NOMO-1 treated with DMSO at 0.1 percent for 48 hours (cell line): ENCODE measurements around the gene CTAG1B.
"Not testable (repeated sequence)": the region's sequence is repeated elsewhere in the genome, so short reads cannot be mapped to it uniquely, and the experiment has no call there.

Source experiments
- DNase-seq: peaks from one replicate; lab custom pipeline; 2025; ENCODE audit not compliant: unreplicated experiment; lab: John Stamatoyannopoulos, UW

Gene CTAG1B

DNA sequence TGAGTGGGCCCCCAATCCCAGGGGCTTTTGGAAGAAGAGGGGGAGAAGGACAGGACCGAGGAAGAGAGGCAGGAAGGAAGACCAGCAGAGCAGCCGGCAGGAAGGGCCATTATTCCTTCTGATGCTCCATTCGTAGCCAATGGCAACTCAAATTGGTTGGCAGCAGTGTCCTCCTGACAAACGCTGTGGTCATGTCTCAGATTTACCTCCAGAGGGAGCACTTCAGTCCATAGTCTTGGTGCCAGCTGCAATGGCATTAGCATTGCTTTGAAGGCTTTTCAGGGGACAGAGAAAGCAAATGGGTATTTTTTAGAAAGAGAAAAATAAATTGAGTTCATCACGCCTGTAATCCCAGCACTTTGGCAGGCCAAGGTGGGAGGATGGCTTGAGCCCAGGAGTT lies 9.9 kb upstream of the CTAG1B start:
- not testable (repeated sequence) for DNase-seq

DNA sequence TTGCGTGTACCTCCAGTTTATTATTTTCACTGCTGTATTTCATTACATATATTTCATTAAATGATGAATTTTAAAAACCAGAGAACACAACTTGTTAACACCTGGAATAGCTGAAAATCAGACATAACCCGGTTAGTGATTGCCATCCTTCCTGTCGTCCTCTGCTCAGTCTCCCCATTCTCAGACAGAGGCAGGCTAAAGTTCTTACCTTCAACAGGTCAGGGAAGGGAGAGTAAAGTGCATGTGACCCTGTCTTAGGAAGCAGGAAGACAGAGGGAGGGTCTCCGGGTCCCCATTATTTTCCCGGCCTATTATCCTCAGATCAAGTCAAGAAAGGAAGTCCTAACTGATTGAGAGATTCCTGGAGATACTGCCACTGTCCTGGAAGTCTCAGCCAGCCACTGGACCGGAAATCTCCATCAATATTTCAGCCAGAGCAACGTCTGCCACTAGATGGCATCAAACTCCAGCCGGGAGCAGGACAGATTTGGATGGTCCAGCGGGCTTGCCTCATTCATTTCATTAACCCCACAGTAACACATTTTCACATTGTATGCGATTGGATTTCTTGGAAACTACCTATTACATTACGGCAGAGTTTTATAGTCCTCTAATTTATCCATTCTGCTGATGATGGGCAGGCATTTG lies 1.8 kb upstream of the CTAG1B start:
- not testable (repeated sequence) for DNase-seq

DNA sequence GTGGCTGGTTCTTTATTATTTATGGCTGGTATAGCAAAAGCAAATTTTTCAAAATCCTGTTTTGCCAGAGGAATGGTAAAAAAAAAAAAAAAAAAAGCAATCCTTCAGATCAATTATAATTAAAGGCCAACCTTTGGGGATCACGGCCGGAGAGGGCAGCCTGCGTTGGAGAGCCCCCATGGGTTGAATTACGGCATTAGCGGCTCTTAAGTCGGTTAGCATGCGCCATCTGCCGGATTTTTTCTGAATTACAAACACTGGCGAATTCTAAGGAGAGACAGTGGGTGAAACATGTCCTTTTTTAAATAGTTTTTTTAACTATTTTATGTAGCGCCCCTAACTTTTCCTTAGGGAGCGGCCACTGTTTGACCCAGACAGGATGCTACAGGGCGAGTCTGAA lies 5.5 kb downstream of the CTAG1B start:
- not testable (repeated sequence) for DNase-seq

DNA sequence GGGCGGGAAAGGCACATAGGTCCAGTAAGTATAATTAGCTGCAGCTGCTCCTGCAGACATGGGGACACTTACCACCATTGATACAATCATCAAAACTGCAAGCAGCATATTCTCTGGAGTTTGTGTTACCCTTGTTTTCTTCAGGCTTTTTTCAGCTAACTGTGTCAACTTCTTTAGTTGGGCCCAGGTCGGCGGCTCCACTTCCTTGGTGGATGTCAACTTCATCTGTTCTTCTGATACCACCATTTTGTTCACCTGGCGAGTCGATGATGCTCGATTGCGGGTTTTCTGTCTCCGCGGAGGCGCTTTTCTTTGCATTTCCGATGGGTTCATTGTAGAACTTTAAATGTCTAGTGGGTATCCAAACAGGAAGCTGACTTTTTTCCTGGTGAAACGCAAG lies 7.9 kb downstream of the CTAG1B start:
- DNase-seq: not testable (repeated sequence)

DNA sequence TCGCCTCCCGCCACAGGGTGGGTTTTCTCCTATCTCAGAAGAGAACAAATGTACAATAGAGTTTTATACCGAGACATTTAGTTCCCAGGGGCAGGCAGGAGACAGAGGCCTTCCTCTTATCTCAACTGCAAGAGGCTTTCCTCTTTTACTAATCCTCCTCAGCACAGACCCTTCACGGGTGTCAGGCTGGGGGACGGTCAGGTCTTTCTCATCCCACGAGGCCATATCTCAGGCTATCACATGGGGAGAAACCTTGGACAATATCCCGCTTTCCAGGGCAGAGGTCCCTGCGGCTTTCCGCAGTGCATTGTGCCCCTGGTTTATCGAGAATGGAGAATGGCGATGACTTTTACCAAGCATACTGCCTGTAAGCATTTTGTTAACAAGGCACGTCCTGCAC lies 10.3 kb downstream of the CTAG1B start:
- DNase-seq: not testable (repeated sequence)

DNA sequence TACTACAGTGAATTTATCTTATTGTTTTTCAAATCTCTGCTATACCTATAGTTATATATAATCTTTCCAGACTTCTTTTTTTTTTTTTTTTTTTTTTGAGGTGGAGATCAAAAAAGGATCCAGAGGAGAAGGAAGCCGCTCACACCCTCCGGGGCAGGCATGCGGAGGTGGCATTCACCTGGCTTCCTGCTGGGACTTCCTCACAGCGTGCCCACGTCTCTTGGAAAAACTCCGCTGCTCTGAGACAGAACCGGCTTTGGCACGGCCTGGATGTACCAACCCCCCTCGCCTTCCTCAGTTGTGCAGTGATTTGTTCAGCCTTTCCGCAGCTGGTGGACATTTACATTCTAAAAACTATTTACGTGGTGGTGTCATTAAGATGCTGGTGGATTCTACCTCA lies 11.1 kb downstream of the CTAG1B start:
- not testable (repeated sequence) for DNase-seq

DNA sequence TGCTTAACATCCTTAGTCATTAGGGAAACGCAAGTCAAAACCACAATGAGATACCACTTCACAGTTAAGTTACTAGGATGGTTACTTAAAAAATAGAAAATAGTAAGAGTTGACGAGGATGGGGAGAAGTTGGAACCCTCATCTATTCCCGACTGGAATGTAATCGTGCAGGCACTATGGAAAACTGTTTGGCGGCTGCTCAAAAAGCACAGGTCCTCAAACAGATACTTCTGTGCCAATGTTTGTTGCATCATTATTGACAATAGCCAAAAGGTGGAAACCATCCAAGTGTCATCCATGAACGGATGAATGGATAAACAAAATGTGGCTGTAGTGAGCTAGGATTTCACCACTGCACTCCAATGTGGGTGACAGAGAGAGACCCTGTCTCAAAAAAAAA lies 11.7 kb downstream of the CTAG1B start:
- DNase-seq: no peak

DNA sequence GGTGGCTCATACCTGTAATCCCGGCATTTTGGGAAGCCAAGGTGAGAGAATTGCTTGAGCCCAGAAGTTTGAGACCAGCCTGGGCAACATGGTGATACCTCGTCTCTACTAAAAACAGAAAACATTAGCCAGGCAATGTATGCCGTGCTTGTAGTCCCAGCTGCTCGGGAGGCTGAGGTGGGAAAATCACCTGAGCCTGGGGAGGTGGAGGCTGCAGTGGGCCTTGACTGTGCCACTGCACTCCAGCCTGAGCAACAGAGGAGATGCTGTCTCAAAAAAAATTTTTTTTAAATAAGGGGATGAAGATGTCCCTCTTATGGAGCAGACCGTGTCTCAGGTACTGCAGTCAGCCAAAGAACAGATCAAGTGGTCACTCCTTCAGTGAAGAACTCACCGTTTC lies 13.5 kb downstream of the CTAG1B start:
- DNase-seq: no peak

DNA sequence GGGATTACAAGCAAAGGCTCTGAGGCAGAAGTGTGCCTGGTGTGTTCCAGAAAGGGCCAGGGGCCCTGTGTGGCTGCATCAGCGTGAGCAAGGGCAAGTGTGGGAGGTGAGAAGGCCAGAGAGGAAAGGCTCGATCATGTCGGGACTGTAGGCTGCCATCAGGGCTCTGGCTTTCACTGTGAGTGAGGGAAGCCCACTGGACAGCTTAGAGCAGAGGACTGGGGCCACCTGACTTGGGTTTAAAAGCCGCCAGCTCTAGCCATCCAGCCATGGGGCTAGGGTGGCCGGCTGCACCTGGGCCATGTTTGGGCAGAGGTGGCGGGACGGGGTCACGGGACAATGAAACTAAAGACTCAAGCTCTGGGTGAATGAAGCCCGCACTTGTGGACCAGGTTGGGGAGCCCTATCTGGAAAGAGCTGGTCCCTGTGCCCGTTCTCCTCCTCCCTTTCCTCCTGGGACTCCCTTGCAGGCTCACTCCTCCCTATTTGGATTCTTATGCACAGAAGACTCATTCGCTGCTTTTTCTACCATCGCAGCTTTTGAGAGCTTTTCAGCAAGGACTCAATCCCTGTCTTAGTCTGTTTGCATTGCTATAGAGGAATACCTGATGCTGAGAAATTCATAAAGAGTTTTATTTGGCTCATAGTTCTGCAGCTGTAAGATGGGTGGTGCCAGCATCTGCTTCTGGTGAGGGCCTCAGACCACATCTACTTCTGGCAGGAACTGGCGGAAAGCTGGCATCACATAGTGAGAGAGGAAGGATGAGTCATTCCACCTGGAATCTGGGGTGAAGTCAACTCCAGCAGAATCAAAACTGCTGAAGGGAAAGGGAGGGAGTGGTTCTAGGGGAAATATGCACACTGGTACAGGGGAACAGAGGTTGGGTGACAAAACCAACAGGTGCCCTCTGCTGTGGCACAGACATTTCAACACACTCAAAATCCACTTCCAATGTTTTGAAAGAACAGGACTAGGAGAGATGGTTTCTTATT lies 15.3 kb downstream of the CTAG1B start:
- no peak for DNase-seq

DNA sequence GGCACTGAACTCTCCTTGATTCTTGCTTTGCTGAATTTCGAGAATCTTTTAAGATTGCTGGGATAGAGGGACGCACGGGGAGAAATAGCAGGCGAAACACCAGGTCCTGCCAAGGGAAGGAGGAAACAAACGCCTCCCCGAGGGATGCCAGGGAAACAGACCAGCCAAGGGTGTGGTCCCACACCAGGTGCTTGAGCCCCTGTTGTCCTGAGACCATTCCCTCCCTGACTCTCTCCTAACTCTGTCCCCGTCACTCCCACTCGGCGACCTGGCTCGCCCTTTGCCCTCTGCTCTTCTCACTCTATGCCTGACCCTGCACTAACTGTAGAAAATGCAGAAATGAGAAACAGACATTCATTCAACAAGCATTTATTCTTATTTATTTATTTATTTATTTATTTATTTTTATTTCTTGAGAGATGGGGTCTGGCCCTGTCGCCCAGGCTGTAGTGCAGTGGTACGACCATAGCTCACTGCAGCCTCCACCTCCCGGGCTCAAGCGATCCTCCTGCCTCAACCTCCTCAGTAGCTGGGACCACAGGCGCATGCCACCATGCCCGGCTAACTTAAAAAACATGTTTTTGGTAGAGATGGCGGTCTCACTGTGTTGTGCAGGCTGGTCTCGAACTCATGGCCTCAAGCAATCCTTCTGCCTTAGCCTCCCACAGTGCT lies 16.2 kb downstream of the CTAG1B start:
- no peak for DNase-seq

DNA sequence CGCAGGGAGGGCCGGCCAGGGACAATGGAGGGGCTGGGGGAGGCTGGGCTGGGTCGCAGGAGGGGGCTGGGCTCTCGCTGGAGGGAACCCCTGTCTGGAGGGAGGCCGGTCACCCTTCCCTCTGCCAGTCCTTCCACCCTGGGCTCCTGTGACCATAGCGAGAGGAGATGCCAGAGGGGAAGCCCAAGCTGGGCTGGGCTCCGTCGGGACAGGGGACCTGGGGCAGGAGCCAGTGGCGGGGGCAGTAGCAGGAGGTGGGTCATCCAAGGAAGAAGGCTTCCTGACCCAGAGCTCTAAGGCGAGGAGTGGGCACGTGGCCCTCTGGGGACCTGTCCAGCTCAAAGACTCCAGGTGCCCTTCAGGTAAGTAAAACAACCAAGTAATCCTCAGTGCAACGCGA lies 16.9 kb downstream of the CTAG1B start:
- DNase-seq: no peak

DNA sequence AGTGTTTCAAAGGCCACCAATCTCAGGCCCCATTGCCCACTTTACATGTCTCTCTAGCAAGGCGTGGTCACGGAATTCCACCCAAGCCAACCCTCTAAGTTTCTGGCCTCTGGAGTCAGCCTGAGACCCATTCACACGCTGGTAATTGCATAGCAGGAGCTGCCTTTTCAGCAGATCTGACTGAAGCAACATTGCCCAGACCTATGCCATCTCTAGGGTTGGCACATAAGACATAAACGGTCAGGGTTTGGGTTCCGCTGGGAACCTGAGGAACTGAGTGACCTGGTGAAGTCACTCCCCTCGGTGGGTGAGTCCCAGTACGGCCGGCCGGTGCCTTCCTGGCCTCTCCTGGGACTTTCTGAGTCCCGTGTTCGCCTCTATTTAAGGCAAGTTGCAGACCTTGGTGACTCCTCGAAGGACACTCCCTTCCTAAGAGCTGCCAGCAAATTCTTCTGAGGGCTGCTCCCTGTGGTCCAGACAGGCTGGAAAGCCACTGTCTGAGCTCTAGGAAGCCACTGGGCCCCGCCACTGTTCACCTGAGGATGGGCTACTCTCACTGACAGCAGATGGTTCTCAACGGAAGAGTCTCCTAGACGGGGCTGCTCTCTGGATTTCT lies 18.2 kb downstream of the CTAG1B start:
- DNase-seq: no peak

DNA sequence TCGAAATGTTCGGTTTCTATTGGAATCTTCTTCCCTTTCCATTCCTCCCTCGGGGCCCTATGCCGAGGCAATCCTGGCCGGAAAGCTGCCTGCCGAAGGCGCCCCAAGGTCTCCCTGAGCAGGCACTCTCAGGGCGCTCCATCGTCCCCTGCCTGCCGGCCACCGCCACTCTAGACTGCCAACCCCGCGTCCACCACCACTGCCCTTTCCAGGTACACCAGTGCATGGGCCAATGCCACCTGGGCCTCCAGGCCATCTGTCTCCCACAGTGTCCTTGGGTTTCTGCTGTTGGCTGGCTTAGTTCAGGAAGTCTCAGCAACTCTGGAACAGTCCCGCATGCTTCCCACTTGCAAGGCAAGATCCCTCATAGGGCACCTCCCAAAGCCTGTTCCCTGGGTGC lies 19.6 kb downstream of the CTAG1B start:
- no peak for DNase-seq

DNA sequence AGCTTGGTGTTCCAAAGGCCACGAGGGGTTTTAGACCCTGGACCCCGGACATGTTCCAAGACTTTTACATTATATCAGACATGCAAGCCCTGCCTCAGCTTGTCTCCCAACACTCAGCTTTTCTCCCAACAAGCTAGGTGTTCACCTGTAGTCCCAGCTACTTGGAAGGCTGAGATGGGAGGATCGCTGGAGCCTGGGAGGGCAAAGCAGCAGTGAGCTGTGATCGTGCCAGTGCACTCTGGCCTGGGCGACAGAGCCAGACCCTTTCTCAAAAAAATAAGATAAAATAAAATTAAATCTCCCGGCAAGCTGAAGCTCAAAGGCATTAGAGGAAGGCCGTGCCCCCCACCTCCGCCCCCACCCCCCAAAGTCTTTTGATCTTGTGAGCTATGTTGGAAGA lies 20.4 kb downstream of the CTAG1B start:
- DNase-seq: no peak

DNA sequence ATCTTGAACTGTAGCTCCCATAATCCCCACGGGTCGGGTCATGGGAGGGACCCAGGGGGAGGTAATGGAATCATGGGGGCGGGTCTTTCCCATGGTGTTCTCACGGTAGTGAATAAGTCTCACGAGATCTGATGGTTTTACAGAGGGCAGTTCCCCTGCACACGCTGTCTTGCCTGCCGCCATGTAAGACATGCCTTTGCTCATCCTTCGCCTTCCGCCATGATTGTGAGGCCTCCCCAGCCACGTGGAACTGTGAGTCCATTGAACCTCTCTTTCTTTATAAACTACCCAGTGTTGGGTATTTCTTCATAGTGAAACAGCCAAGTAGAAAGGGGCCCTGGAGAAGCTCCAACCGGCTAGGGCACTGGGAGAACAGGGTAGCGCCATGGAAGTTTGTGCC lies 21.9 kb downstream of the CTAG1B start:
- DNase-seq: no peak

DNA sequence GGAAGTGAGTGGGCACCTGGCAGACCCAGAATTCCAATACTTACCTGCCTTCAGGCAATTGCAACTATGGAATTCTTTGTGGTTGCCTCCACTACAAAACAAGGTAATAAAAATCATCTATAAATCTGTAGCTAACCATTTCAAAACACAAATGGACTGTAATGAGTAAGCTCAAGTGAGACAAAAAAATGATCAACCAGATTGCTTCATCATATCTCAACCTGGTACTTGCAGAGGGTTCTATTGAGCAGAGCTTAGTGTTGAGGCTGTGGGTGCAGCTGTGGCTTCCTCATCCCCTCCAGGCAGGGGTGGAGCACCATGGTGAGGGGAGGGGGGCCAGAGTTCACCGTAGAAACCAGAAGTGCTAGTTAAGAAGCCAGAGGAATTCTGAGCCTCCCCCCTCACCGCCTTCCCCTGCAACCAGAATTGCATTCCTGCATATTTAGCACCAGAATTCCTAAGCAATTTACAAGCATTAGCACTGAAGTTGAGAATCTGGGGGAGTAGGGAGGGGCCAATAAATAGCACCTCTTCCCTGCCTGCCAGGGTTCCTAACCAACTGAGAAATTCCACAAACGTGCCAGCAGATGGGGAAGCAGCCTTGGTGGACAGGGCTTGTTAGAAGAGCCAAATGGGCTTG lies 22.7 kb downstream of the CTAG1B start:
- DNase-seq: peak; percentile 15

DNA sequence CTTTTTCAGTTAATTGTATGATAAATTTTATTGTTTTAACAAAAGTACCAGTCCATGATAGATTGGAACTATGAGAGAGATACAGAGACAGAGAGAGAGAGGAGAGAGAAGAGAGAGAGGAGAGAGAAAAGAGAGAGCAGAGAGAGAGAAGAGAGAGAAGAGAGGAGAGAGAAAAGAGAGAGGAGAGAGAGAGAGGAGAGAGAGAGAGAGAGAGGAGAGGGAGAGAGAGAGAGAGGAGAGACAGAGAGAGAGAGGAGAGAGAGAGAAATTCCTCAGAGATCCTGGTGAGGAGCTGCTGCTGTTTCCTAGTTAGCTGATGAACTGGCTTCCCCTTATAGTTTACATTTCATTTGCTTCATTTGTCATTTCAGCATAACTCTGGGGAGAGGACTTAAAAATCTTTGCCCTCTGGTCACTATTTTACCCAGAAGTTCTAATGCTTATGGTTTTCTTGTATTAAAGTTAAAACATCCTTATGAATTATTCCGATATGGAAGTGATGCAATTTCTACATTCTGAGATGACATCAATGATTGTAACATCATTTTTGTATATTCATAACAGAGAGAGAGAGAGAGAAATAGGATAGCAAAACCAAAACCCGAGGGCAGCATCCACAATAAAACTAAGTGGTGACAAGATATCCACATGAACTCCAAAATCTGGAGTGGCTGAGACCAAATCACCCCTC lies 23.4 kb downstream of the CTAG1B start:
- DNase-seq: no peak

DNA sequence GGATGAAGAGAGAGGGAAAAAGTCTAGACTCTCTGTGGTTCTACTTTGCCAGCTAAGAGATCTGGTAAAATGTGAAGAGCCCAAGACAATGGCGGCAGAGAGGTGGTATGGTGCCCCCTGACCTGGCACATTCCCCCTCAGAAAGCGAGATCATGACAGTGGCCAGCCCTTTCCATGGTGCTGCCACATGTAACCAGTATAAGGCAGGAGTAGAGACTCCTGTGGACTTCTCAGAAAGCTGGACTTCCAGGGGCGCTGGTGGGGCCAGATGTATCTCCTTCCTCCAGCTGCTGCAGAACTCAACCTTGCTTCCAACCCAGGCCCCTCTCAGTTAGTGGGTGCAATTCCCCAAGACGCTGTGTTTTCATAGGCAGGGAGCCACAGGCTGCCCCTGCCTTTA lies 24.6 kb downstream of the CTAG1B start:
- no peak for DNase-seq

DNA sequence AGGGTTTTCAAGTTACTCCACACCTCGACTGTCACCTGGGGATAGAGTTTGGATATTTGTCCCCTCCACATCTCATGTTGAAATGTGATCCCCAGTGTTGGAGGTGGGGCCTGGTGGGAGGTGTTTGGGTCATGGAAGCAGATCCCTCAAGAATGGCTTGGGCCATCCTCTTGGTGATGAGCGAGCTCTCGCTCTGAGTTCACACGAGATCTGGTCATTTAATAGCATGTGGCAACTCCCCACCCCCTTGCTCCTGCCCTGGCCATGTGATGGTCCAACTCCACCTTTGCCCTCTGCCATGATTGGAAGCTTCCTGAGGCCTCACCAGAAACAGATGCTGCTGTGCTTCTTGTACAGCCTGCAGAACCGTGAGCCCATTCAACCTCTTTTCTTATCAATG lies 25.9 kb downstream of the CTAG1B start:
- no peak for DNase-seq

DNA sequence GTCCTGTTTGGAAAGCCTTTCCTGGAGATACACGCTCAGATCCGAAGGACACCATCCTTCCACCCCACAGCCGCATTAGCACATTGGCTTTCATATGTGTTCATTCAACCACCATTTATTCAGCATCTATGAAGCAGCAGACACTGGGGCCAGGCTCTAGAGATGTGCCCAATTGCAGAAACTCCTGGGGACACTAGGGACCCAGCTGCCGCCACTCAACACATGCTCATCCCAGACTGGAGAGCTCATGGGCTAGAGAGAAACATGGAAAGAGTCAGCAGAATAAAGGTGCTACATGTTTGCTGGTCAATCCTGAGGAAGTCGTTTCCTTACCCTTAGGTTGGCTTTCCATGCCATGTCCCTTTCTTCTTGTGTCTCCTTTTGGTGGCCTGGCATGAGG lies 26.6 kb downstream of the CTAG1B start:
- DNase-seq: no peak
